BJ (cell line): ENCODE results near the gene RENBP. TPM values are rescaled to one million over a fixed set of nuclear protein-coding genes. Genes with fewer than 3 reads are reported as not detected.
A peak's percentile ranks its signal among the peaks of the same experiment; 100 is the strongest.

Experiments
- CTCF ChIA-PET: fragments of 350-600 bp; formaldehyde crosslinking; extraction: SDS; loops from one replicate; lab custom pipeline; 2021; ENCODE audit warnings: antibody characterized with exemption, inconsistent platforms; lab: Yijun Ruan, JAX
- POLR2A ChIA-PET: fragments of 300-600 bp; sonication (Branson Sonifier 250); formaldehyde crosslinking; extraction: SDS; loops from one replicate; lab custom pipeline; 2021; ENCODE audit warnings: antibody characterized with exemption; lab: Charles Lee
- DNase-seq: peaks from one replicate; pipeline ENCODE4 v3.0.0-alpha.2; 2011; ENCODE audit warnings: low read depth
- H3K27me3 ChIP-seq: 2 replicates; pipeline ENCODE4 v1.6.0; 2011; ENCODE audit warnings: low read length; ENCODE audit not compliant: control insufficient read depth, insufficient read depth
- H3K36me3 ChIP-seq: 2 replicates; pipeline ENCODE4 v1.5.1; 2011; ENCODE audit warnings: low read length; ENCODE audit not compliant: control insufficient read depth, insufficient read depth
- H3K4me3 ChIP-seq: 2 replicates; pipeline ENCODE4 v1.5.1; 2011; ENCODE audit warnings: low read depth, mild to moderate bottlenecking, control low read depth, low read length
- polyA plus RNA-seq: library from polyadenylated mRNA; depleted of rRNA; stranded (reverse); fragments of >200 nt; gene quantifications from 2 replicates; pipeline ENCODE4 v1.2.3, GENCODE V29; 2011
- TF ChIP-seq, protein P1 (sequence below): IDR thresholded peaks from 2 replicates; pipeline ENCODE4 v1.5.1; 2011; ENCODE audit warnings: low read depth, mild to moderate bottlenecking, control low read depth, inconsistent platforms, low read length, moderate library complexity; ENCODE audit not compliant: insufficient read depth

Gene RENBP
- polyA plus RNA-seq, 1 experiment = 0.43 TPM

GRCh38 chrX:153972368-153973126 lies 28.1 kb upstream of the RENBP start, which contains the start of gene TMEM187:
Gene TMEM187, plus strand, starts transcription at chrX:153972754. Its CDS starts 9,309 bp downstream, at chrX:153982063.
- ChIA-PET CTCF (no interaction called here), POLR2A (no interaction called here)
- no peak for DNase-seq
- no peaks in the 10 kb centered on the region for H3K27me3 ChIP-seq
- TF ChIP-seq, protein P1, sequence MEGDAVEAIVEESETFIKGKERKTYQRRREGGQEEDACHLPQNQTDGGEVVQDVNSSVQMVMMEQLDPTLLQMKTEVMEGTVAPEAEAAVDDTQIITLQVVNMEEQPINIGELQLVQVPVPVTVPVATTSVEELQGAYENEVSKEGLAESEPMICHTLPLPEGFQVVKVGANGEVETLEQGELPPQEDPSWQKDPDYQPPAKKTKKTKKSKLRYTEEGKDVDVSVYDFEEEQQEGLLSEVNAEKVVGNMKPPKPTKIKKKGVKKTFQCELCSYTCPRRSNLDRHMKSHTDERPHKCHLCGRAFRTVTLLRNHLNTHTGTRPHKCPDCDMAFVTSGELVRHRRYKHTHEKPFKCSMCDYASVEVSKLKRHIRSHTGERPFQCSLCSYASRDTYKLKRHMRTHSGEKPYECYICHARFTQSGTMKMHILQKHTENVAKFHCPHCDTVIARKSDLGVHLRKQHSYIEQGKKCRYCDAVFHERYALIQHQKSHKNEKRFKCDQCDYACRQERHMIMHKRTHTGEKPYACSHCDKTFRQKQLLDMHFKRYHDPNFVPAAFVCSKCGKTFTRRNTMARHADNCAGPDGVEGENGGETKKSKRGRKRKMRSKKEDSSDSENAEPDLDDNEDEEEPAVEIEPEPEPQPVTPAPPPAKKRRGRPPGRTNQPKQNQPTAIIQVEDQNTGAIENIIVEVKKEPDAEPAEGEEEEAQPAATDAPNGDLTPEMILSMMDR = no peak
- H3K36me3 ChIP-seq = no peaks in the 10 kb centered on the region
- peak within 1 kb of the TSS; percentile 75 for H3K4me3 ChIP-seq

DNA sequence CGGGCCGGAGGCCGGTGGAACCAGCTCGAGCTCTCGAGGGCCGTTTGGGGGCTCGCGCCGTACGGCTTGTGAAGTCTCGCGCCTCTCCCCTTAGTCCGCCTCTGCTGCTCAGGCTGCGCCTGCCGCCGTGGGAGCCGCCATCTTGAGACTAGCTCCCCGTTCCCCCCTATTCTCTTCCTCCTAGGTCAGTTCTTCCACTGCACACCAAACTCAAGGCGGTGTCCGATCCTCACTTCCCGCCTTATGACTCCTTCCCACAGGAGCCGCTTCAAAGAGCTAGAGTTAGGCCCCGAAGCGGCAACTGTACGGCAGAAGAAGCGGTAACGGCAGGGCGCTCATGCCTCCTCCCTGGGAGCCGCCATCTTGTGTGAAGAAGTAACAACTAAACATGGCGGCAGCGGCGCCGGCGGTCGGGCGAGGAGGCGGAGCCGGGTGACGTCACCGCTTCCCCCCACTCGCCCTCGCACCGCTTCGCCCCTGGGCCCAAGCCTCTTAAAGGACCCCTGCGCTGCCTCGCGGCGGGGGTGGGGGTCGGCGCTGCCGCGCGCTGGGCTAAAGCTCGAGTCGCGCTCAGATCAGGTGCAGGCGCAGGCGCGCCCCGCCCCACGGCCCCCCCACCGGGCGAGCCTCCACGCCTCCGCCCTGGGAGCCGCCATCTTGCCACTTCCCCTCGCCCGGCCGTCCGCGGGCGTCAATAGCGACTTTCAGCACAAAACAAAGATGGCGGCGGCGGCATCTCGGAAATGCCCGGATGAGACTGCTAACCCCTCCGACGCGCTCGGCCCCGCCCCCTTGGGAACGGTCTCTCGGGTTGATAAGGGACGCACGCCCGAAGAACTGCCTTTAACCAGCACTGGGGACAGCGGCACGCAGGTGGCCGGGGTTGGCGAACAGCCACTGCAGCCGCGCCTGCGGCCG lies 27.3 kb upstream of the RENBP start, which contains the start of gene HCFC1:
Gene HCFC1, minus strand, starts transcription at position 369 of the 918 bp plus-strand sequence. CDS start 978 bp downstream, outside the sequence.
- no peak for DNase-seq
- Histone ChIP-seq H3K4me3 (peak within 1 kb of the TSS; percentile 75), H3K27me3 (no peaks in the 10 kb centered on the region), H3K36me3 (no peaks in the 10 kb centered on the region)
- TF ChIP-seq, protein P1 = no peak
- CTCF ChIA-PET = interaction anchor here (1.0 kb wide), 1 partner anchor 54 kb away, joined by 4 read pairs; no protein-coding TSS in a partner anchor
- POLR2A ChIA-PET = no interaction called here

DNA sequence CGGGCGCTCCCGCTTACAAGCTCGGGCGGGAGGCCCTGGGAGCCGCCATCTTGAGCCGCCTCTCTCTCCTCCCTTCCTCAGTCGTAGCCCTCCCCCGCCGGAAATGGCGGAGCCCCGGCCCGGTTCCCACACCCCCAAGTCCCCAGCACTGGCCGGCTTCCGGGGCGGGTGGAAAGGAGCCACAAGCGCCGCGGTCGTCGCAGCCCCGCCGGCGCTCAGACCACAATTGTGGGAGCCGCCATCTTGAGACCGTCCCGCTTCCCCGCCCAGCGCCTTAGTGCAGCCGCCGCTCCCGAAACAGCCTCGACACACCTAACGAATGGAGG lies 26.6 kb upstream of the RENBP start:
- no peak for DNase-seq
- TF ChIP-seq, protein P1 = no peak
- Histone ChIP-seq H3K27me3 (no peaks in the 10 kb centered on the region), H3K4me3 (peak overlapping the region; percentile 75), H3K36me3 (no peaks in the 10 kb centered on the region)
- ChIA-PET POLR2A (no interaction called here), CTCF (interaction anchor here (1.0 kb wide), 1 partner anchor 54 kb away, joined by 4 read pairs; no protein-coding TSS in a partner anchor)

- ChIA-PET POLR2A (no interaction called here), CTCF (interaction anchor here (0.7 to 4.7 kb wide), 6 partner anchors 9 to 142 kb away, joined by 3 to 19 read pairs (median 3); no protein-coding TSS in a partner anchor)
- Histone ChIP-seq H3K36me3 (no peaks in the 10 kb centered on the region), H3K27me3 (no peaks in the 10 kb centered on the region), H3K4me3 (peak overlapping the region; percentile 75)
- DNase-seq = no peak
- TF ChIP-seq, protein P1 = no peak
Observed at GRCh38 chrX:153970357-153971123, 26.1 kb upstream of the RENBP start.
